PFSK-1 (cell line): ENCODE measurements around the gene NCSTN.

ENCODE experiments used
- POLR2AphosphoS5 ChIP-seq: IDR thresholded peaks from 2 replicates; pipeline ENCODE4 v1.6.1; 2012; ENCODE audit warnings: low read depth, mild to moderate bottlenecking, control low read depth, low read length, moderate library complexity
- SIN3A ChIP-seq: IDR thresholded peaks from 2 replicates; pipeline ENCODE4 v1.6.1; 2012; ENCODE audit warnings: mild to moderate bottlenecking, low read length, moderate library complexity, borderline replicate concordance; ENCODE audit not compliant: insufficient read depth
- TAF1 ChIP-seq: IDR thresholded peaks from 2 replicates; pipeline ENCODE4 v1.6.1; 2012; ENCODE audit warnings: low read length, control low read depth, borderline replicate concordance; ENCODE audit not compliant: insufficient read depth
- TF ChIP-seq, protein P1 (sequence below), 2 experiments: IDR thresholded peaks; 2 replicates each; pipeline versions ENCODE4 v1.6.1 to v1.8.0; 2011 to 2012; ENCODE audit warnings: low read depth in 2 of 2, low read length in 2 of 2, control low read depth in 1 of 2, inconsistent platforms in 1 of 2, mild to moderate bottlenecking in 1 of 2, moderate library complexity in 1 of 2; ENCODE audit not compliant: insufficient read depth in 1 of 2

DNA sequence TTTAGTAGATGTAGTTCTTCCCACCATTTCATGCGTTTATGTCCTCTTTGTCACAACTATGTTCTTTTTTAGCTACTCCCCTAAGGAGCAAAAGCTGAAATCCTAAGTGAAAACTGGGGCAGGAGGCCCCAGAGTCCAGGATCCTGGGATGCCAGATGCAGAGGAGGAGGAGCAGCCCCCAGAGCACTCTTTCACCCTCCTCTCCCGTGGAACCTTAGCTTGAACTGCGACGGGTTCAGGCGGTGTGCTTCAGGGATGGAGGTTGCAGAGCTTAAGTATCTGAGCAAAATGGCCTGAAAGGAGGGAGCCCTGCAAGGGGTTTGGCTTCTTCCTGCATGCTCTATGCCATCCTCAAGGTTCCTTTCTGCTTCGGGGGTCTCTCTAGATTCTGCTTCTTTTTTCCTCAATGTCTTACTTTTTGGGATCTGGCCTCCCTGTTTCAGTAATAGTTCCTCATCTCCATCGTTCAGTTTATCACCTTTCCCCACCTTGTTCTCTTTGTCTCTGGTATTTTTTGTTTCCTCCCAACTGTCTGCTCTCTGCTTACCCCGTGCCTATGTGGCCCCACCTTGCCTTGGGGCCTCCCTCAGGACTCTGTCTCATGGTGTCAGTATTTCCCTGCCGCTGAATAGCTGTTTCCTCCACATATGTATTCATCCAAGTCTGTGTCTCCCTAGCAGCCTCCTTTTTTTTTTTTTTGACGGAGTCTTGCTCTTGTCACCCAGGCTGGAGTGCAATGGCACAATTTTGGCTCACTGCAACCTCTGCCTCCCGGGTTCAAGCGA is 21.0 kb downstream of the NCSTN start:
- TF ChIP-seq TAF1 (no peak), POLR2AphosphoS5 (no peak), SIN3A (no peak)
- TF ChIP-seq, protein P1, sequence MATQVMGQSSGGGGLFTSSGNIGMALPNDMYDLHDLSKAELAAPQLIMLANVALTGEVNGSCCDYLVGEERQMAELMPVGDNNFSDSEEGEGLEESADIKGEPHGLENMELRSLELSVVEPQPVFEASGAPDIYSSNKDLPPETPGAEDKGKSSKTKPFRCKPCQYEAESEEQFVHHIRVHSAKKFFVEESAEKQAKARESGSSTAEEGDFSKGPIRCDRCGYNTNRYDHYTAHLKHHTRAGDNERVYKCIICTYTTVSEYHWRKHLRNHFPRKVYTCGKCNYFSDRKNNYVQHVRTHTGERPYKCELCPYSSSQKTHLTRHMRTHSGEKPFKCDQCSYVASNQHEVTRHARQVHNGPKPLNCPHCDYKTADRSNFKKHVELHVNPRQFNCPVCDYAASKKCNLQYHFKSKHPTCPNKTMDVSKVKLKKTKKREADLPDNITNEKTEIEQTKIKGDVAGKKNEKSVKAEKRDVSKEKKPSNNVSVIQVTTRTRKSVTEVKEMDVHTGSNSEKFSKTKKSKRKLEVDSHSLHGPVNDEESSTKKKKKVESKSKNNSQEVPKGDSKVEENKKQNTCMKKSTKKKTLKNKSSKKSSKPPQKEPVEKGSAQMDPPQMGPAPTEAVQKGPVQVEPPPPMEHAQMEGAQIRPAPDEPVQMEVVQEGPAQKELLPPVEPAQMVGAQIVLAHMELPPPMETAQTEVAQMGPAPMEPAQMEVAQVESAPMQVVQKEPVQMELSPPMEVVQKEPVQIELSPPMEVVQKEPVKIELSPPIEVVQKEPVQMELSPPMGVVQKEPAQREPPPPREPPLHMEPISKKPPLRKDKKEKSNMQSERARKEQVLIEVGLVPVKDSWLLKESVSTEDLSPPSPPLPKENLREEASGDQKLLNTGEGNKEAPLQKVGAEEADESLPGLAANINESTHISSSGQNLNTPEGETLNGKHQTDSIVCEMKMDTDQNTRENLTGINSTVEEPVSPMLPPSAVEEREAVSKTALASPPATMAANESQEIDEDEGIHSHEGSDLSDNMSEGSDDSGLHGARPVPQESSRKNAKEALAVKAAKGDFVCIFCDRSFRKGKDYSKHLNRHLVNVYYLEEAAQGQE (IDR thresholded peaks at IDR 0.05; ENCODE audit: insufficient read depth in 1 of 2, low read depth in 2 of 2, low read length in 2 of 2), result no peak
